Astrocyte of the spinal cord (primary cell): ENCODE results near the gene FOXM1.

Experiments used
- DNase-seq: peaks from one replicate; pipeline ENCODE4 v3.0.0; 2011; ENCODE audit warnings: low read depth, low spot score
- H3K4me3 ChIP-seq: 2 replicates; pipeline ENCODE4 v1.5.1; 2011; ENCODE audit warnings: low read depth, mild to moderate bottlenecking, low read length, moderate library complexity
- in situ Hi-C: cut with HindIII; loops from 2 replicates; pipeline ENCODE4 v1.10.0; 2017; ENCODE audit warnings: low sequenced_read_pairs
- TF ChIP-seq, protein P1 (sequence below): IDR thresholded peaks from 2 replicates; pipeline ENCODE4 v1.5.1; 2012; ENCODE audit warnings: low read depth, mild to moderate bottlenecking, low read length, inconsistent platforms

The FOXM1 gene

DNA sequence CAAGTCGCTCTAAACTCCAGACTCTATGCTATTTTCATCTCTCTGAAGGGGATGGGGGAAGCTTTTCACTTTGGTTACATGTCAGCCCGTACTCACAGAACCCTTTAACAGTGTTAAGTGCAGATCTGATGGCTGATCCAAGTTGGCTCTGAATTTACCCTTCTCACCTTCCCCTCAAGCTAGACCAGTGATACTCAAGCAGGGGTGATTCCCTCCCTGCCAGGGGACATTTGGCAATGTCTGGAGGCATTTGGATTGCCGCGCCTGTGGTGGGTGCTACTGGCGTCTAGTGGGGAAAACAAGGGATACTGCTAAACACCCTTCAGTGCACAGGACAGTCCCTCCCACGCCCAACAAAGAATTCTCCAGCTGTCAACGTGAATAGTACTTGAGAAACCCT is 14.1 kb downstream of the FOXM1 start:
- DNase-seq: no peak
- in situ Hi-C loops: no loop called here
- TF ChIP-seq, protein P1, sequence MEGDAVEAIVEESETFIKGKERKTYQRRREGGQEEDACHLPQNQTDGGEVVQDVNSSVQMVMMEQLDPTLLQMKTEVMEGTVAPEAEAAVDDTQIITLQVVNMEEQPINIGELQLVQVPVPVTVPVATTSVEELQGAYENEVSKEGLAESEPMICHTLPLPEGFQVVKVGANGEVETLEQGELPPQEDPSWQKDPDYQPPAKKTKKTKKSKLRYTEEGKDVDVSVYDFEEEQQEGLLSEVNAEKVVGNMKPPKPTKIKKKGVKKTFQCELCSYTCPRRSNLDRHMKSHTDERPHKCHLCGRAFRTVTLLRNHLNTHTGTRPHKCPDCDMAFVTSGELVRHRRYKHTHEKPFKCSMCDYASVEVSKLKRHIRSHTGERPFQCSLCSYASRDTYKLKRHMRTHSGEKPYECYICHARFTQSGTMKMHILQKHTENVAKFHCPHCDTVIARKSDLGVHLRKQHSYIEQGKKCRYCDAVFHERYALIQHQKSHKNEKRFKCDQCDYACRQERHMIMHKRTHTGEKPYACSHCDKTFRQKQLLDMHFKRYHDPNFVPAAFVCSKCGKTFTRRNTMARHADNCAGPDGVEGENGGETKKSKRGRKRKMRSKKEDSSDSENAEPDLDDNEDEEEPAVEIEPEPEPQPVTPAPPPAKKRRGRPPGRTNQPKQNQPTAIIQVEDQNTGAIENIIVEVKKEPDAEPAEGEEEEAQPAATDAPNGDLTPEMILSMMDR: no peak
- H3K4me3 ChIP-seq: no peak overlapping the region

DNA sequence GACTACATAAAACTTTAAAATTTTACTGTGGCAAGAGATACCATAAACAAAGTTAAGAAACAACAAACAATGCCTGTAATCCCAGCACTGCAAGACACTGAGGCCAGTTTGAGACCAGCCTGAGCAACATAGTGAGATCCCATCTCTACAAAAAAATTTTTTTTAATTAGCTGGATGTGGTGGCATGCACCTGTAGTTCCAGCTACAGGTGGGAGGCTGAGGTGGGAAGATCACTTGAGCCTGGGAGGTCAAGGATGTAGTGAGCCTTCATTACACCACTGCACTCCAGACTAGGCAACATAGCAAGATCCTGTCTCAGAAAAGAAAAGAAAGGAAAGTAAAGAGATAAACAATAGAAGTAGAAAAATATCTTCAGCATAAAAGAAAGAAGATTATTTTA is 16.8 kb downstream of the FOXM1 start:
- TF ChIP-seq, protein P1: no peak
- no peak overlapping the region for H3K4me3 ChIP-seq
- DNase-seq: no peak
- in situ Hi-C loops: no loop called here

DNA sequence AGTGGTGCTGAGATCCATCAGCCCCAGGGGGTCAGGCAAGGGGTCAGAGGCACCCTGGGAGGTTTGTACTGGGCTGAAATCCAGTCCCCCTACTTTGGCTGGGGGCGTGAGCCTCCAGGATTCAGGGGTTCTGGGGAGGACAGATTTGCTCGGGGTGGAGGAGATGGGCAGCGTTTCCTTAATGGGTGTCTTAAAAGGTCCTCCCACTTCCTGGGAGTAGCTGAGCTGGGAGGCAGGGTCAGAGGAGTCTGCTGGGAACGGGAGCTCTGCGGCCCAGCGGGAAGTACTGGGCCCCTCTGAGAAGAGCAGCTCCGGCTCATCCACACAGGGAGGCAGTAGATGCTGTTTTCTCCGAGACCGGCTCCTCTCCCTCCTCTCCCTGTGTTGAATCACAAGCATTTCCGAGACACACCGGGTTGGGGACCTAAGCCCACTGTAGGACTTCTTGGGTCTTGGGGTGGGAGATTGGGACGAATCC is 18.0 kb downstream of the FOXM1 start:
- in situ Hi-C loops: no loop called here
- TF ChIP-seq, protein P1: no peak
- no peak for DNase-seq
- no peak overlapping the region for H3K4me3 ChIP-seq

DNA sequence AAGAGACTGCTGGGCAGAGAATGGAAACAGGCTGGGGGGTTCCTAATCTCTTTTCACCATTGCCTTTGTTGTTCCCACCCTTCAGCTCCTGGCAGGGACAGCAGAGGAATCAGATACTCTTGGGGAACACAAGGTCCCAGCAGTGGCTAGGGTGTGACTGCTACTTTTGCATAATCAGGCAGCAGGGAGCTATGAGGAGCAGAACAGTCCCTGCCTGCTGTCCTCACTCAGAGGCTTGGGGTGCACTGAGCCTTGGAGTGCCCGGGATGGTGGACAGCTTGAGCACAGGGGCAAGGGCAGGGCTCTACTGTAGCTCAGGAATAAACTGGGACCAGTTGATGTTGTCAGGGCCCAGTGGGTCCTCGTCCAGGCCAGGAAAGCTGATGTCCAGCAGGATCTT is 18.6 kb downstream of the FOXM1 start:
- no peak overlapping the region for H3K4me3 ChIP-seq
- in situ Hi-C loops: no loop called here

DNA sequence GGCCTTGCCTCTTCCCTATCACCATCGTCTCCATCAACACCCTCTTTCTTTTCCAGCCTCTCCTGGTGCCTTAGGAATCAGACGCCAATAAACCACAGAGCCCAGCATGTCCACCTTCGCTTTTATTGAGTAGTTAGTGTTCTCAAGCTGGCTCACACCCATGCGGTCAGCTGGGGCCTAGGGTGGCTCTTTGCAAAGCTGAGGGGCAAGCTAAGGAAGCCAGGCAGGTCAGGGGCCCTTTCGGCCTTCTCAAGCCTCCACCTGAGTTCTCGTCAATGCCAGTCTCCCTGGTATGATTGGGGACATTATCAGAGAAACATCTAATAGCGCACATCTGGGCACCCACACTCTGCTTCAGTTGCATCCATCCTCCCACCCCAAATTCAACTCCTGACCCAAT is 19.4 kb downstream of the FOXM1 start:
- H3K4me3 ChIP-seq: no peak overlapping the region
- in situ Hi-C loops: no loop called here
- TF ChIP-seq, protein P1: no peak
- no peak for DNase-seq

More for the DNA sequence above, 18.6 kb downstream of the FOXM1 start:
- TF ChIP-seq, protein P1: no peak
- DNase-seq: no peak

DNA sequence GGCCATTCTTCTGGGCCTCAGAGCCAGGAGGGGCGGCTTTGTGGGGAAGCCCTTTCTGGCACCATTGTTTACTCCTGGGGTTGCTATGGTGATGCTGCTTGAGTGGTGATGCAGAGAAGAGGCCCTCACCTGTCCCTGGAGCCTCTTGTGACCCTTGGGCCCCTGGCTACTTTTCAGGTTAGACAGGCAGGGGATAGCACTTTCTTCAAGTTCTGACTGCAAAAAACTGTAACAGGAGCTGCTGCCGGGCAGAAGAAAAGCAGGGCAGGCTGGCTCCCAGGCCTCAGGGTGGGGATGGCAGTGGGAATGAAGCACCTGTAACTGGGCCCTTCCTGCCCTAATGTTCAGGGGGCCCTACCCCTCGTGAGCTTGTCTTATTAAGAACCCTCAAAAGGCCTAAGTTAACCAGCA is 19.9 kb downstream of the FOXM1 start, which contains the start of gene TEX52:
Gene TEX52 (minus strand): TSS at position 19 of the 411 bp plus-strand sequence. CDS start 13 bp downstream, at position 6.
- H3K4me3 ChIP-seq: no peak within 1 kb of the TSS
- no peak for DNase-seq
- TF ChIP-seq, protein P1: no peak
- in situ Hi-C loops: no loop called here

DNA sequence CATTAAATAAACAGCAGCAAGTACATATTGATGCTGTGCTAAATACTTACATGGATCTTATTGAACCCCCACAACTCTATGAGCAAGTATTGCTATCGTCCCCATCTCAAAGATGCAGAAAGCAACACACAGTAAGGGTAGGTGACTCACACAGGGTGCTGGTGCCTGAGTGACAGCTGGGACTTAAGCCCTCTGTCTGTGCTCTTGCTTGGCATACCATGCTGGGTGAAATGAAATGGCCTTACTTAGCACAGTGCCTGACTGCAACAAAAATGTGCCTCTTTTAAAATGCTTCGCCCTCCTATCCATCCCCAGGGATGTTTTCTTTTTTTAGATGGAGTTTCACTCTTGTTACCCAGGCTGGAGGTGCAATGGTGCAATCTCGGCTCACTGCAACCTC is 20.9 kb downstream of the FOXM1 start:
- in situ Hi-C loops: no loop called here
- no peak for DNase-seq
- TF ChIP-seq, protein P1: no peak
- H3K4me3 ChIP-seq: no peak overlapping the region
